ENCODE data around the gene POLD1. TPM values are rescaled to one million over a fixed set of nuclear protein-coding genes. Genes with fewer than 3 reads are reported as not detected.

Gene POLD1
- polyA plus RNA-seq, 1 of the 3 experiments (the other 2 are of a cell fraction), result 33.6 TPM

DNA sequence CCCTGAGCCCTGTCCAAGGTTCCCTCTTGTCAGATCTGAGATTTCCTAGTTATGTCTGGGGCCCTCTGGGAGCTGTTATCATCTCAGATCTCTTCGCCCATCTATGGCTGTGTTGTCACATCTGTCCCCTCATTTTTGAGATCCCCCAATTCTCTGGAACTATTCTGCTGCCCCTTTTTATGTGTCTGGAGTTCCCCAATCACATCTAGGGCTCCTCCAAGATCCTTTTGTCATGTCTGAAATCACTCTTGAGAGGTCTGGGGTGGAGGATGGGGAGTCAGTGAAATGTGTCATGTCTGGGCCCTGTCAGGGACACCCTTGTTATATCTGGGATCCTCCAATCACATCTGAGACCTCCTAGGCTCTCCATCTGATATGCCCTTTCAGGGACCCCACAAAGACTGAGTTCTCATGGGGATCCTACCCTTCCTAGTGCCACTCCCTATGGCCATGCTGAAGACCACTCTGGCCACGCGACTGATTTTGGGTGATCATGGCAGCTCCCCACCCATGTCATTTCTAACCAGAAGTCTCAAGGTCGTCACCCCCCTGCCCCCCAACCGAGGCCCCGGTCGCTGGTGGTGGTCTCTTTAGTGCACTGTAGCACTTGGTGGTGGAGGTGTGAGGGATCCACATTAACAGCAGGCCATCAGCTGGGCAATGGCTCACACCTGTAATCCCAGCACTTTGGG, 44.8 kb downstream of the POLD1 start:
- Histone ChIP-seq H3K4me1 (ENCODE audit: control insufficient read depth in 1 of 2, insufficient read depth in 2 of 2, low read depth in 1 of 2, low read length in 1 of 2) (peaks cover 0 to 10% of the 10 kb centered on the region in 2 experiments; a peak in 1 of 4 replicates), H3K79me2 (ENCODE audit: insufficient read depth) (no peaks in the 10 kb centered on the region), H3K4me3 (ENCODE audit: low read depth in 2 of 2, low read length in 1 of 2) (no peak overlapping the region), H3K36me3 (replicated peaks in 1 of 2; ENCODE audit: control insufficient read depth in 1 of 2, insufficient read depth in 2 of 2, low read length in 1 of 2) (no peaks in the 10 kb centered on the region), H3K27me3 (ENCODE audit: insufficient read depth) (peaks cover 19% of the 10 kb centered on the region), H3F3A (replicated peaks; ENCODE audit: insufficient read depth) (no peaks in the 10 kb centered on the region), H4K20me1 (ENCODE audit: insufficient read depth) (no peaks in the 10 kb centered on the region), H3K9me3 (no peaks in the 10 kb centered on the region), H3K27ac (ENCODE audit: low read depth in 2 of 2, low read length in 1 of 2) (no peak overlapping the region), H3K9me2 (no peaks in the 10 kb centered on the region), H3K4me2 (no peak overlapping the region), H2AFZ (ENCODE audit: low read depth) (no peak overlapping the region), H3K9ac (no peak overlapping the region)
- ChIA-PET CTCF (interaction anchor here (1.2 to 1.7 kb wide), 2 partner anchors 14 to 15 kb away, joined by 3 to 5 read pairs; no protein-coding TSS in a partner anchor), POLR2A (no interaction called here)
- 54% methylated on average over 7 of the region's 7 CpGs for WGBS (ENCODE audit: low lambda C conversion rate)
- TF ChIP-seq RXRA (IDR thresholded peaks at IDR 0.05; ENCODE audit: borderline replicate concordance, low read depth) (no peak), ELF1 (IDR thresholded peaks at IDR 0.05) (no peak), EP300 (IDR thresholded peaks at IDR 0.05; ENCODE audit: borderline replicate concordance in 1 of 2, low read depth in 1 of 2, low read length in 1 of 2) (no peak), GATA2 (CRISPR knock-in tag; IDR thresholded peaks at IDR 0.05) (no peak), MXI1 (IDR thresholded peaks at IDR 0.05; ENCODE audit: low read depth, low read length) (no peak), SMC3 (IDR thresholded peaks at IDR 0.05; ENCODE audit: low read depth, low read length) (no peak), FOXJ3 (CRISPR knock-in tag; IDR thresholded peaks at IDR 0.05) (no peak), POLR2AphosphoS5 (IDR thresholded peaks at IDR 0.05; ENCODE audit: low read depth, low read length) (no peak)
- TF ChIP-seq, protein P1, sequence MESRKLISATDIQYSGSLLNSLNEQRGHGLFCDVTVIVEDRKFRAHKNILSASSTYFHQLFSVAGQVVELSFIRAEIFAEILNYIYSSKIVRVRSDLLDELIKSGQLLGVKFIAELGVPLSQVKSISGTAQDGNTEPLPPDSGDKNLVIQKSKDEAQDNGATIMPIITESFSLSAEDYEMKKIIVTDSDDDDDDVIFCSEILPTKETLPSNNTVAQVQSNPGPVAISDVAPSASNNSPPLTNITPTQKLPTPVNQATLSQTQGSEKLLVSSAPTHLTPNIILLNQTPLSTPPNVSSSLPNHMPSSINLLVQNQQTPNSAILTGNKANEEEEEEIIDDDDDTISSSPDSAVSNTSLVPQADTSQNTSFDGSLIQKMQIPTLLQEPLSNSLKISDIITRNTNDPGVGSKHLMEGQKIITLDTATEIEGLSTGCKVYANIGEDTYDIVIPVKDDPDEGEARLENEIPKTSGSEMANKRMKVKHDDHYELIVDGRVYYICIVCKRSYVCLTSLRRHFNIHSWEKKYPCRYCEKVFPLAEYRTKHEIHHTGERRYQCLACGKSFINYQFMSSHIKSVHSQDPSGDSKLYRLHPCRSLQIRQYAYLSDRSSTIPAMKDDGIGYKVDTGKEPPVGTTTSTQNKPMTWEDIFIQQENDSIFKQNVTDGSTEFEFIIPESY (IDR thresholded peaks at IDR 0.05; ENCODE audit: borderline replicate concordance, low read depth), result no peak
- TF ChIP-seq, protein P2, sequence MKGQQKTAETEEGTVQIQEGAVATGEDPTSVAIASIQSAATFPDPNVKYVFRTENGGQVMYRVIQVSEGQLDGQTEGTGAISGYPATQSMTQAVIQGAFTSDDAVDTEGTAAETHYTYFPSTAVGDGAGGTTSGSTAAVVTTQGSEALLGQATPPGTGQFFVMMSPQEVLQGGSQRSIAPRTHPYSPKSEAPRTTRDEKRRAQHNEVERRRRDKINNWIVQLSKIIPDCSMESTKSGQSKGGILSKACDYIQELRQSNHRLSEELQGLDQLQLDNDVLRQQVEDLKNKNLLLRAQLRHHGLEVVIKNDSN (IDR thresholded peaks at IDR 0.05; ENCODE audit: borderline replicate concordance, low read depth), result no peak
- TF ChIP-seq, protein P3, sequence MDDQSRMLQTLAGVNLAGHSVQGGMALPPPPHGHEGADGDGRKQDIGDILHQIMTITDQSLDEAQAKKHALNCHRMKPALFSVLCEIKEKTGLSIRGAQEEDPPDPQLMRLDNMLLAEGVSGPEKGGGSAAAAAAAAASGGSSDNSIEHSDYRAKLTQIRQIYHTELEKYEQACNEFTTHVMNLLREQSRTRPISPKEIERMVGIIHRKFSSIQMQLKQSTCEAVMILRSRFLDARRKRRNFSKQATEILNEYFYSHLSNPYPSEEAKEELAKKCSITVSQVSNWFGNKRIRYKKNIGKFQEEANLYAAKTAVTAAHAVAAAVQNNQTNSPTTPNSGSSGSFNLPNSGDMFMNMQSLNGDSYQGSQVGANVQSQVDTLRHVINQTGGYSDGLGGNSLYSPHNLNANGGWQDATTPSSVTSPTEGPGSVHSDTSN (IDR thresholded peaks at IDR 0.05), result no peak
- no peak for DNase-seq

DNA sequence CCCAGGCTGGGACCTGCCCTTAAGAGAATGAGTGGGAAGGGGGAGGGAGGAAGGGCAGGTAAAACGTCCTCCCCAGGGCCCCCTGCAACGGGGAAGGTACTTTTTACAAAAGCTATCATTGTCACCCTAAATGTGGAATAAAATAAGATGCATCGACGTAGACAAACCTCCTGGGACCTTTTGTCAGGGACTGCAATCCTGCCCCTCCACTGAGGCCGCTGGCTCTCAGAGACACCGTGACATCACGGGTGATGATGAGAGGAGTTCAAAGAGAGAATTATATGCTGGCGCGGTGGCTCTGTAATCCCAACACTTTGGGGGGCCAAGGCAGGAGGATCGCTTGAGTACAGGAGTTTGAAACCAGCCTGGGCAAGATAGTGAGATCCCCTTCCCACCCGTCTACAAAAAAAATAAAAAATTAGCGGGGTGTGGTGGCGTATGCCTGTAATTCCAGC, 46.8 kb downstream of the POLD1 start:
- no peak overlapping the region for H3K27ac ChIP-seq (ENCODE audit: low read depth in 2 of 2, low read length in 1 of 2)
- 54% methylated on average over 13 of the region's 13 CpGs for WGBS (ENCODE audit: low lambda C conversion rate)

More for the DNA sequence above, 46.8 kb downstream of the POLD1 start:
- Histone ChIP-seq H3K9me2 (no peaks in the 10 kb centered on the region), H2AFZ (ENCODE audit: low read depth) (no peak overlapping the region), H3F3A (replicated peaks; ENCODE audit: insufficient read depth) (no peaks in the 10 kb centered on the region), H3K79me2 (ENCODE audit: insufficient read depth) (no peaks in the 10 kb centered on the region), H3K36me3 (replicated peaks in 1 of 2; ENCODE audit: control insufficient read depth in 1 of 2, insufficient read depth in 2 of 2, low read length in 1 of 2) (no peaks in the 10 kb centered on the region), H3K4me3 (ENCODE audit: low read depth in 2 of 2, low read length in 1 of 2) (no peak overlapping the region; a peak in 1 of 4 replicates), H3K9ac (no peak overlapping the region), H3K9me3 (no peaks in the 10 kb centered on the region), H4K20me1 (ENCODE audit: insufficient read depth) (no peaks in the 10 kb centered on the region), H3K4me2 (0 out of 2 replicates have a peak overlapping the region, but pooled peaks have one; percentile 83), H3K4me1 (ENCODE audit: control insufficient read depth in 1 of 2, insufficient read depth in 2 of 2, low read depth in 1 of 2, low read length in 1 of 2) (peaks cover 0 to 19% of the 10 kb centered on the region in 2 experiments; a peak in 1 of 4 replicates), H3K27me3 (ENCODE audit: insufficient read depth) (peaks cover 26% of the 10 kb centered on the region)
- ChIA-PET CTCF (interaction anchor here (1.1 to 1.6 kb wide), 2 partner anchors 62 to 74 kb away, joined by 3 to 5 read pairs; no protein-coding TSS in a partner anchor), POLR2A (no interaction called here)
- no peak for TF ChIP-seq ELF1 (IDR thresholded peaks at IDR 0.05)
- TF ChIP-seq GATA2 (CRISPR knock-in tag; IDR thresholded peaks at IDR 0.05), result no peak
- no peak for TF ChIP-seq MXI1 (IDR thresholded peaks at IDR 0.05; ENCODE audit: low read depth, low read length)
- TF ChIP-seq NRF1 (IDR thresholded peaks at IDR 0.05; ENCODE audit: low read depth, low read length), result no peak
- TF ChIP-seq, protein P4, sequence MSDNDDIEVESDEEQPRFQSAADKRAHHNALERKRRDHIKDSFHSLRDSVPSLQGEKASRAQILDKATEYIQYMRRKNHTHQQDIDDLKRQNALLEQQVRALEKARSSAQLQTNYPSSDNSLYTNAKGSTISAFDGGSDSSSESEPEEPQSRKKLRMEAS (IDR thresholded peaks at IDR 0.05; ENCODE audit: low read depth), result no peak
- TF ChIP-seq GABPA (IDR thresholded peaks at IDR 0.05; ENCODE audit: low read depth), result no peak
- TF ChIP-seq, protein P5, sequence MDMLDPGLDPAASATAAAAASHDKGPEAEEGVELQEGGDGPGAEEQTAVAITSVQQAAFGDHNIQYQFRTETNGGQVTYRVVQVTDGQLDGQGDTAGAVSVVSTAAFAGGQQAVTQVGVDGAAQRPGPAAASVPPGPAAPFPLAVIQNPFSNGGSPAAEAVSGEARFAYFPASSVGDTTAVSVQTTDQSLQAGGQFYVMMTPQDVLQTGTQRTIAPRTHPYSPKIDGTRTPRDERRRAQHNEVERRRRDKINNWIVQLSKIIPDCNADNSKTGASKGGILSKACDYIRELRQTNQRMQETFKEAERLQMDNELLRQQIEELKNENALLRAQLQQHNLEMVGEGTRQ (IDR thresholded peaks at IDR 0.05; ENCODE audit: borderline replicate concordance, low read depth, low read length), result no peak
- DNase-seq, result no peak

All from SK-N-SH (cell line).